ENCODE data around the gene OR2A14.
"Not testable (repeated sequence)": the region's sequence is repeated elsewhere in the genome, so short reads cannot be mapped to it uniquely, and the experiment has no call there.

OR2A14 gene, protein sequence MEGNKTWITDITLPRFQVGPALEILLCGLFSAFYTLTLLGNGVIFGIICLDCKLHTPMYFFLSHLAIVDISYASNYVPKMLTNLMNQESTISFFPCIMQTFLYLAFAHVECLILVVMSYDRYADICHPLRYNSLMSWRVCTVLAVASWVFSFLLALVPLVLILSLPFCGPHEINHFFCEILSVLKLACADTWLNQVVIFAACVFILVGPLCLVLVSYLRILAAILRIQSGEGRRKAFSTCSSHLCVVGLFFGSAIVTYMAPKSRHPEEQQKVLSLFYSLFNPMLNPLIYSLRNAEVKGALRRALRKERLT

DNA sequence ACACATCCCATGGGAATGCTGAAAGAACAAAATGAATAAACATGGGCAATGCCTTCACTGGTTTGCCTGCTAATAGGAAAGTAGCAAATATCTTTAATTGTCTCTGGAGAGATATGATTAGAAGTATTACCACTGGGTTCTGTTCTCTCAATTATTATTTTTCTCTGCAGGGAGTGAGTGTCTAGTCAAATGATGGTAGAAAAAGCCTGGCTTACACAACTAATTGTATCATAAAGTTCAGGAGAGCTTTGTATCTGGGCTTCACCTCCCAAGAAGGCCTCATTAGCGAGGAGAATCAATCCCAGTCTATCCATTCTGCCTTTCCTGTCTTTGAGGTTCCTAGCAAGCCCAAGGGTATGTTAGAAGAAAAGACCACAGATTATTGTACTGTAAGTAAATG is at the start of gene OR2A14:
TSS of gene OR2A14 (plus strand) at position 301 of the 400 bp plus-strand sequence. CDS start 5,937 bp downstream, outside the sequence.
- DNase-seq (ENCODE audit: low spot score): no peak

DNA sequence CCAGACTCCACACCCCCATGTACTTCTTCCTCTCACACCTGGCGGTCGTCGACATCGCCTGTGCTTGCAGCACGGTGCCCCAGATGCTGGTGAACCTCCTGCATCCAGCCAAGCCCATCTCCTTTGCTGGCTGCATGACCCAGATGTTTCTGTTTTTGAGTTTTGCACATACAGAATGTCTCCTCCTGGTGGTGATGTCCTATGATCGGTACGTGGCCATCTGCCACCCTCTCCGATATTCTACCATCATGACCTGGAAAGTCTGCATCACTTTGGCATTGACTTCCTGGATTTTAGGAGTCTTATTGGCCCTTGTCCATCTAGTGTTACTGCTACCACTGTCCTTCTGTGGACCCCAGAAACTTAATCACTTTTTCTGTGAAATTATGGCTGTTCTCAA is 48.6 kb upstream of the OR2A14 start:
- DNase-seq (ENCODE audit: low spot score): no peak

DNA sequence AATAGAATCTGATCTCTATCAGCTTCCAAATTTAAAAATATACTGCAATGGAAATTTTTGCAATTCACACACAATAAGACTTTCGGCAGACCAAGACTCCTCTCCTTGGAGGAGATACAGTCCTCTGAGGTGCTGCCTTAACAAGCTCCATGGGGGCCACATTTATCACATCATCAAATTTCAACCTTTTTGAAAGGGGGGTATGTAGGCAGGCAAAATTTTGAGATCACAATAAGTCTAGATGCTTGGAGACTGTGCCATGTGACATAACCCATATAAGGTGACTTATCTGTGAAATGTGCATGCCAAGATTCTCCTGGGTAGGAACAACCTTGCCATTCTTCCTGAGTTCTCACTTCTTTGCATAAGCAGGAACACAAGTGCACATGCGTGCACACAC is 37.0 kb upstream of the OR2A14 start, which contains the start of gene OR2A12:
TSS of gene OR2A12 (plus strand) at position 301 of the 400 bp plus-strand sequence. CDS start 8,830 bp downstream, outside the sequence.
- DNase-seq (ENCODE audit: low spot score): no peak

DNA sequence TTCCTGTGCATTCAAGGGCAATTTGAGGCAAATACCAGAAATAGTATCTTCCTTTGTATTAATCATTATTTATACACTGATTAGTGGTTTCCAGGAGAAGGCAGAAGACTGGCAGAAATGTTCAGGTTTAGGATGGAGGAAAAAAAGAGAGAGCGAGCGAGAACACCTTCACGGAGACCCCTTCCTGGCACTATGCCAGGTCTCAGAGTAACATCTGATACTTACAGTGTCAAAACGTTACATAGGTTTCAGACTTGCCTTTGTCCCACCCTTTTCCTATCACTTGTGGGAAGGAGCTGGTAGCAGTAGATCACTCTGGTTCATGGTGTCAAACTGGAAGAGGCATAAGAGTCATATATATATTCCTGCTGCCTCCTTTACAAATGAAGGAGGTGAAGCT is 36.2 kb upstream of the OR2A14 start:
- DNase-seq (ENCODE audit: low spot score): no peak

DNA sequence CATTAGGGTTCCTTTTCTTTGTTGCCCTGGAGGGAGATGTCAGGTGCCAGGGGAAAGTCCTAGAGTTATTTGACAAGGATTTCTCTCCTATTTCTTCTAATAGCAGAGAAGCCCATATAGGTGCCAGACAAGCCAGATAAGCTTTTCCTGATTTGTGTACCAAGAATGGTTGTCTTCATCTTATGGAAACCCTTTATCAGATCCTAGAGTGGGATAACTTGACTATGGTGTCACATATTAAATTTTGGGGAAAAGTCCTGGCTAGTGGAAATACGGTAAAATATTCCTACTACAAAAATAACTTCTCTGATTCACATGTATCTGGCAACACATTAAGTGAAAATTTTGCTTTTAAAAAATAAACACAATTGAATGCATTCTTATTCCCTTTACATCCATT is 35.7 kb upstream of the OR2A14 start:
- DNase-seq (ENCODE audit: low spot score): no peak

DNA sequence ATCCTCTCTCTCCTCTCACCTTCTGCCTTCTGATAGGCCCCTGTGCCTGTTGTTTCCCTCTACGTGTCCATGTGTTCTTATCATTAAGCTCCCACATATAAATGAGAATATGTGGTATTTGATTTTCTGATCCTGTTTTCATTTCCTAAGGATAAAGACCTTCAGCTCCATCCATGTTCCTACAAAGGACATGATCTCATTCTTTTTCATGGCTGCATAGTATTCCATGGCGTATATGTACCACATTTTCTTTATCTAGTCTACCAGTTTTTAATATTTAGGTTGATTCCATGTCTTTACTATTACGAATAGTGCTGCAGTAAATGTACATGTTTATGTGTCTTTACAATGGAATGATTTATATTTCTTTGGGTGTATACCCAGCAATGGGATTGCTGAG is 32.3 kb upstream of the OR2A14 start:
- no peak for DNase-seq (ENCODE audit: low spot score)

DNA sequence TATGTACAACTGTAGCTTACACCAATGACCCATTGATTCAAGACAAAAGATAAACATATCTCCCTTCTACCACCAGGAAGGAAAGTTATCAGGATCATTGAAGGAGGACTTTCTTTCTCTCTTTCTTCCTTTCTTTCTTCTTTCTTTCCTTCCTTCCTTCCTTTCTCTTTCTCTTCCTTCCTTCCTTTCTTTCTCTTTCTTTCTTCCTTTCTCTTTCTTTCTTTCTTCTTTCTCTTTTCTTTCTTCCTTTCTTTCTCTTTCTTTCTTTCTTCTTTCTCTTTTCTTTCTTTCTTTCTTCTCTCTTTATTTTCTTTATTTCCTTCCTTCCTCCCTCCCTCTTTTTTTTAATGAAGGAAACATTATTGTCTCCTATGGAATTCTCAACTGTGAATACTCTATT is 24.2 kb upstream of the OR2A14 start:
- no peak for DNase-seq (ENCODE audit: low spot score)

DNA sequence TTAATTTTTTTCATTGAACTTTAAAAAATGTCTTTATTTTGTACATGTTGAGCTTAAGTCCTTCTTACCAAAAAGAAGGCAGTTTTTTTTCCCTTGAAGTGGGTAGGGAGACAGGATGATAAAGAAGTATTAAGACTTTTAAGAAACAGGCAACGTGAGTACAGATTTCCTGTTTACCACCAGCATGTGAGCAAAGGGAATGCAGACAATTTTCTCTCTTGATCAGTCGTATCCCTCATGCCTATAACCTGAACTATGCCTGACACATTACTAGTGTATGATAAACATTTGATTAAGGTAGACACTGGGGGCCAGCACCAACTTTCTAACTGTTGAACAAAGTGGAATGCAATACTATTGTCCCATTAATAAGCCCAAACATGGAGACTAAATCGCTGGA is 22.4 kb upstream of the OR2A14 start:
- DNase-seq (ENCODE audit: low spot score): no peak

DNA sequence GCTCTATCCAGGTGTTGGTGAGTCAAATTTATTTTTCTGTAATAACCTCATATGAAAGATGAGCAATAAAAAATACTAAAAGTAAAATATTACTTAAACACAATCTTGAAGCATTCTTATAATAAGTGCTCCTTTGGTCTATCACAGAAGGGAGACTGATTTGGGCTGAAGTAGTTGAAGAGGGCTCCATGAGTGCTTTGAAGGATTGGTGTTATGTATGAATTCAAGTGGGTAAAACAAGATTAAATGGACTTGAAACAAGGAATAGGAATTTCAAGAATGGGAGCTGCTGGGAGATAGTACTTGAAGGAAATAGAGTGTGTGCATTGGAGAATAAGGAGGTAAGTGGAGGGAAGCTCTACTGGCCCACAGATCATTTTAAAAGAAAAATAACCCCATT is 20.9 kb upstream of the OR2A14 start:
- DNase-seq (ENCODE audit: low spot score): no peak

DNA sequence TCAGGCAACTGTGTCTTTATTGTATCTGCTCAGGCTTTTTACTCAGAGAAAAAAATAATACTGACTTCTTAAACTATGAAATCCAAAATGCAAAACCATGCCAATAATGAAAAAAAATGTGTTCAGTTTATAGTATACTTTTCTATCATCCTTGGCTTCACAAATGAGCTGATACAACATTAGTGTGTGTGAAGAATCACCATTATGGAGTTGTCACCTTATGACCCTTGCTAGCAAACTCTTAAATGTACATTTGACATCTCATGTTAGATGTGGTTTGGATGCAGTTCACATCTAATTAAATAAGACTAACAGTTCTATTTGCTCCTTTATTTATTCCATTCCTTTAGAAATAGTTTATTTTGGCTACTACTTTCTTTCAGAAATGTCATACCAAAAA is 17.8 kb upstream of the OR2A14 start:
- no peak for DNase-seq (ENCODE audit: low spot score)

DNA sequence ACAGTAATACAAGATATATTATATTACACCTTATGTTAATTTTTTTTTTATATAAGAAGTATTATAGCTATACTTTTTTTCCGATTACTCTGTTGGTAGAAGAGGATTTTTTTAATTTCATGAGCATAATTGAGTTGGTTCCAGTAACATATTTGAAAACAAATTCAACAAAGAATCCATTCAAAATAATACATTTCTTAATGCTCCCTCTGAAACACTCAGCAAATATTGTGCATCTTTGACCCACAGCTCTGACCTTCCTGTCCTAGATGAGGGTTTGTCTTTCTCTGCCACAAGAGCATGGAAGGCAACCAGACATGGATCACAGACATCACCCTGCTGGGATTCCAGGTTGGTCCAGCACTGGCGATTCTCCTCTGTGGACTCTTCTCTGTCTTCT is 13.7 kb upstream of the OR2A14 start, which contains the start of gene OR2A2:
TSS of gene OR2A2 (plus strand) at position 301 of the 400 bp plus-strand sequence. CDS start at position 301, 0 bp downstream.
- no peak for DNase-seq (ENCODE audit: low spot score)

DNA sequence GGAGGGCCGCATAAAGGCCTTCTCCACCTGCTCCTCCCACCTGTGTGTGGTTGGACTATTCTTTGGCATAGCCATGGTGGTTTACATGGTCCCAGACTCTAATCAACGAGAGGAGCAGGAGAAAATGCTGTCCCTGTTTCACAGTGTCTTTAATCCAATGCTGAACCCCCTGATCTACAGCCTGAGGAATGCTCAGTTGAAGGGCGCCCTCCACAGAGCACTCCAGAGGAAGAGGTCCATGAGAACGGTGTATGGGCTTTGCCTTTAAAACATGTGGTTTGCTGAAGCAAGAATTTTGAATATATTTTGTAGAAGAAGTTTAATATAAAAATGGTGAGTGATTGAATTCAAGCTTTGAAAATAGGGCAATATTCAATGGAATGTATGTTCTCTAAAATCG is 12.7 kb upstream of the OR2A14 start:
- no peak for DNase-seq (ENCODE audit: low spot score)

DNA sequence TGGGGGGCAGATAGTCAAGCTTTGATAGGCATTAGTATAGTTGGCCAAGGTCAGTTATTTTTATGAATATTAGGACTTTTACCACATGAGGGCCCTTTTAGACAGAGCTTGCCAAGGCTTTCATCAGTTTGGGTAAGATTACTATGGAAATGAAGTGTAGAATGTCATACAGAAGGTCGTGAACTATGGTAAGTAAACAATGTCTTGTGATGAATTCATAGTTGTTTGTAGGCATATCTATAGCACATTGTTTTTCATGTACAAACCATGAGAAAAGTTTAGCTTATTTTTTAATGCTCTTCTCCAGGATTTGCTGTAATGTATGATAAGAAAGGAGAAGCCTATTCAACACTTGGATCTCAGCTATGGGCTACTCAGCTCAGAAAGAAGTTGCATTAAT is 9.3 kb upstream of the OR2A14 start:
- no peak for DNase-seq (ENCODE audit: low spot score)

DNA sequence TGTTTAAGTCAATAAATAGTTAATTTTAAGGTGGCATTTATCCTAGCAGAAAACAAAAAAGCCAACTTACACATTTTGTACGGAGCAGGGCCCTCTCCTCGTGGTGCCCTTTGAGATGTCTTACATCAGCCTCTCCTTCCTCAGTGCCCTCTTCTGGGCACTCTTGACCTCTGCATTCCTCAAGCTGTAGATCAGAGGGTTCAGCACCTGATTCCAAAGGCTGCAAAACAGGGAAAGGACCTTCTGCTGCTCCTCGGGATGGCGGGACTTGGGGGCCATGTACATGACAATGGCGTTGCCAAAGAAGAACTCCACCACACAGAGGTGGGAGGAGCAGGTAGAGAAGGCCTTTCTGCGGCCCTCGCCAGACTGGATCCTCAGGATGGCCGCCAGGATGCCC is 4.6 kb upstream of the OR2A14 start:
- DNase-seq (ENCODE audit: low spot score): no peak

DNA sequence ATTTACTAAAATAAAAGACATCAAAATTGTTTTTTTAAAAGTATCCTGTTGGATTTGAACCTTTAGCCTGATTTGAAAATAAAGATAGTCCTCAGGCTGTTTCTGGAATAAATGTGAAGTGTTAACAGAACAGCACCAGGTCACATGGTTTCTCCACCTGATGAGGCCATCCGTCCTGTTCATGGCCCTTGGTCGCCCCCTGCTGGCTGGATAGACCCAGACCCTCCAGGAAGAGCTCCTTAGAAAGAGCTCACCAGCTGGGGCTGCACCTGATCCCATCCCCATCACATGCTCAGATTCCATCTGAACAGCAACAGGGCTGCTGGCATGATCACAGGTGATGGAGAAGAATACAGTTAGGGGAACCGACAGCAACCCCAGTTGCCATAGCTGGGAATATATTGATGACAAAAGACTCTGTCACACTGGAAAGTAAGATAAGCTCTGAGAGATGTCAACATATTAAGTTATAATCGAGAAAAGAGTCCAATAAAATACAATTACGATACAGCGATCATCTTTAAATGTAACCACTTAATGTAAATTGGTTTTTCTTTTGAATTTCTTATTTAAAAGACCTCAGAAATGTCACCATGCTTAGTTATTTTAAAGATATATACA is 4.8 kb downstream of the OR2A14 start:
- peak; percentile 78 for DNase-seq (ENCODE audit: low spot score)

DNA sequence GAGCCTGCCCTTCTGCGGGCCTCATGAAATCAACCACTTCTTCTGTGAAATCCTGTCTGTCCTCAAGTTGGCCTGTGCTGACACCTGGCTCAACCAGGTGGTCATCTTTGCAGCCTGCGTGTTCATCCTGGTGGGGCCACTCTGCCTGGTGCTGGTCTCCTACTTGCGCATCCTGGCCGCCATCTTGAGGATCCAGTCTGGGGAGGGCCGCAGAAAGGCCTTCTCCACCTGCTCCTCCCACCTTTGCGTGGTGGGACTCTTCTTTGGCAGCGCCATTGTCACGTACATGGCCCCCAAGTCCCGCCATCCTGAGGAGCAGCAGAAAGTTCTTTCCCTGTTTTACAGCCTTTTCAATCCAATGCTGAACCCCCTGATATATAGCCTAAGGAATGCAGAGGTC is 6.6 kb downstream of the OR2A14 start:
- not testable (repeated sequence) for DNase-seq (ENCODE audit: low spot score)

DNA sequence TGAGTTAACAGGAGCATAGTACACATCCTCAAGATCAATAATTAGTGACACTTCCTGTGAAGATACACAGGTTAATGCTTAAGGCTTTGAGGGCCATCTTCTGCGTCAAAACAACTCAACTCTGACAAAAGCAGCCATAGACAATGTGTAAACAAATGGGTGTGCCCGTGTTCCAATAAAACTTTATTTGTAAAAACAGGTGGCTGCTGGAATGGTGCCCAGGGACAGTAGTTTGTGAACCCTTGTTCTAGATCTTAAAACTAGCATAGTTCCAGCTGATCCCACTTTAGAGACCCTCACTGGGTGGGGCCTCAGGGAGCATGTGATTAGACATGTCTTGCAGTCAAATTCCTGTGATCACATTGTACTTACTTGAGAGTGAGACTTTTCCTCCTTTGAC is 7.8 kb downstream of the OR2A14 start:
- no peak for DNase-seq (ENCODE audit: low spot score)

DNA sequence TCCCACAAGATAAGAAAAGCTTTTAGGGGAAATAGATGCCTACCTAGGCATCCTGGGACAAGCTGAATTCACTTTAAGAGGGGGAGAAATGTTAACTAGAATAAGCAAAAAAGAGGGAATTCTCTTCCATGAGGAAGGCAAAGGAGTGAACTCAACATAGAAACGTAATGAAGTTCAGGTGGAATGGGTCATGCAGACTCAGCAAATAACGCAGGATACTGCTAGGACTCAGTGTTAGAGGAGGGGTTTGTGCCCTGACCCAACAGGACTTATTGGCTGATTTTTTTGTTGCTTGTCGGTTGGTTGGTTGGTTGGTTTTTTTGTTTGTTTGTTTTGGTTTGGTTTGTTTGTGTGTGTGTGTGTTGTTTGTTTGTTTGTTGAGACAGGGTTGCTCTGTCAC is 9.3 kb downstream of the OR2A14 start:
- no peak for DNase-seq (ENCODE audit: low spot score)

DNA sequence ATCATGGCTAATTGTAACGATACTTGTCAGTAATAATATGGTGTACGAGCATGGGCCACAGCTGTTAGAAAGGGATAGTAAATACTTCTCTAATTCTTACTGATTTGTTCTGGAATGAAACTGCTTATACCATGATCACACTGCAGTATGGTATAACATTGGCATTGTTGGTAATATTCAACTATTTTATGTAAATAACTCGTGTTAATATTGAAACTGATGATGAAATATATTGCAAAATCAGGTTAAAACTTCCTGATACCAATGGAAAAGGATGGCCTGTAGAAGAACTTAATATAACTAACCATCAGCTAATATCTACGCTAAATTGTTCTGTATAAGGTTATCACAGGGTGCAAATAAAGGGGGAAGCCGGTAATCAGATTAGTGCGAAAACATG is 10.3 kb downstream of the OR2A14 start:
- DNase-seq (ENCODE audit: low spot score): no peak

DNA sequence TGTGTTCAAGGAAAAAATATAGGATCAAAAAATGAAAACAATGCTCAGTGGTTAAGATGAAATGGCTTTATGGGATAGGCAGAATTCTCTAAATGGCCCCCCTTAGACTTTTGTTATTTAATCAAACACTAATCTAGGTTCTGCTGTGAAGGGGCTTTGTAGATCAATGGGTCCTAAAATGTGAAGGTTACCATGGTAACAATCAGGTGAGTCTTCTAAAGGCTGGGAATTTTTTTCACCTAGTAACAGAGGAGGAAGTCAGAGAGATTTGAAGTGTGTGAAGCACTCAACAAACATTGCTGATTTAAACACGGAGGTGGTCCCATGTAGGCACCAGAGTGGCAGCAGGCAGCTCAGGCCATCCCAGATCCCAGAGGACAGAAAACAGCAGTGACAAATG is 11.1 kb downstream of the OR2A14 start:
- no peak for DNase-seq (ENCODE audit: low spot score)

DNA sequence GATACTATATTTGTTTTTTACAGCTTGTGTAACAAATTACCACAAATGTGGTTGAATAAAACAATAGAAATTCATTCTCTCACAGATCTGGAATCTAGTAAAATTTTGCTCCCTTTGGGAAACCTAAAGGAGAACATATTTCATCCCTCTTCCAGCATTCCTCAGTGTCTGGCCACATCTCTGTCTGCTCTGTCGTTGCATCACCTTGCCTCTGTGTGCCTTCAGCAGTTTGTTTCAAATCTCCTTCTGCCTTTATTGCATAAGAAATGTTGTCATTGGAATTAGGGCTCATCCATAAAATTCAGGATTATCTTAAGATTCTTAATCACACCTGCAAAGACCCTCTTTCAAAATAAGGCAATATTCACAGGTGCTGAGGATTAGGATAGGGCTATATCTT is 14.5 kb downstream of the OR2A14 start:
- no peak for DNase-seq (ENCODE audit: low spot score)

DNA sequence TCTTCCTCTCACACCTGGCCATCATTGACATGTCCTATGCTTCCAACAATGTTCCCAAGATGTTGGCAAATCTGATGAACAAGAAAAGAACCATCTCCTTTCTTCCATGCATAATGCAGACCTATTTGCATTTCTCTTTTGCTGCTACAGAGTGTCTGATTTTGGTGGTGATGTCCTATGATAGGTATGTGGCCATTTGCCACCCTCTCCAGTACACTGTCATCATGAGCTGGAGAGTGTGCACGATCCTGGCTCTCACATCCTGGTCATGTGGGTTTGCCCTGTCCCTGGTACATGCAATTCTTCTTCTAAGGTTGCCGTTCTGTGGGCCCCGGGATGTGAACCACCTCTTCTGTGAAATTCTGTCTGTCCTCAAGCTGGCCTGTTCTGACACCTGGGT is 19.2 kb downstream of the OR2A14 start:
- DNase-seq (ENCODE audit: low spot score): no peak

DNA sequence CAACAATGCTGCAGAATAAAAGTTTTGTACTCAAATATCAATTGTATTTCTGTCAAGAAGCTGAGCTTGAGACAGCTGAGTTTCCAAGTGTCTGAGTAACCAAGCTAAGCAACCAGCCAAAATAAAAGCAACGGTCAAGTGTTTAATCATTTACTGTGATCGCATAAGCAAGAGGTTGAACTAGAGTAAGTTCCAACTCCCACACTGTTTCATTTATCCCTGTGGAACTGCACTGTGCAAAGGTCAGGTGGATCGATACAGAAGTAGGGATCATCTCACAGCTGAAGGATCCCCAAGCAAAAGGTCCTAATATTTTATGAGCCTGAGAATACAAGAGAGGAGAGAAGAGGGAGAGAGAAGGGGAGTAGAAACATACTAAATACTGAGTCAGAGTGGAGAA is 21.4 kb downstream of the OR2A14 start:
- no peak for DNase-seq (ENCODE audit: low spot score)

Data from left forelimb (tissue), 1 donor.